Stomach (tissue), 9 donors: ENCODE data around the gene MSX1. TPM values are rescaled to one million over a fixed set of nuclear protein-coding genes. Genes with fewer than 3 reads are reported as not detected.

ENCODE experiments used
- DNase-seq, 2 donors: peaks; one replicate each; pipeline versions ENCODE4 v3.0.0 to v3.0.0-alpha.2; 2013 to 2019
- H3K27ac ChIP-seq, 5 donors: fragments of 200-600 bp in 4 of 5; sonication (generic) in 4 of 5; one replicate each; pipeline ENCODE4 v1.5.1; 2013 to 2019; ENCODE audit warnings: mild to moderate bottlenecking in 1 of 5, moderate library complexity in 1 of 5
- H3K27me3 ChIP-seq, 3 donors: fragments of 200-600 bp; sonication (generic); one replicate each; pipeline ENCODE4 v1.5.1; 2017 to 2019; ENCODE audit warnings: mixed run types in 1 of 3
- H3K36me3 ChIP-seq, 4 donors: fragments of 200-600 bp; sonication (generic); 1 replicate in 3 of 4; 2 replicates in 1 of 4; pipeline ENCODE4 v1.5.1; 2016 to 2019
- H3K4me1 ChIP-seq, 4 donors: fragments of 200-600 bp; sonication (generic); one replicate each; pipeline ENCODE4 v1.5.1; 2016 to 2019
- H3K4me3 ChIP-seq, 4 donors: fragments of 200-600 bp; sonication (generic) in 3 of 4; one replicate each; pipeline ENCODE4 v1.5.1; 2016 to 2019; ENCODE audit warnings: mild to moderate bottlenecking in 1 of 4
- H3K9me3 ChIP-seq, 4 donors: fragments of 200-600 bp; sonication (generic); one replicate each; pipeline ENCODE4 v1.5.1; 2016 to 2019
- CTCF ChIP-seq, 7 experiments: fragments of 450-650 bp in 4 of 7; fragments of 200-600 bp in 3 of 7; sonication (generic) in 3 of 7; IDR thresholded peaks; one replicate each; pipeline ENCODE4 v1.5.1; 2016 to 2019; ENCODE audit warnings: antibody characterized with exemption in 7 of 7, control low read depth in 2 of 7, mild to moderate bottlenecking in 1 of 7
- EP300 ChIP-seq: sonication (generic); formaldehyde crosslinking; IDR thresholded peaks from one replicate; pipeline ENCODE4 v1.6.1; 2017; ENCODE audit warnings: antibody characterized with exemption
- POLR2A ChIP-seq, 4 donors: fragments of 450-650 bp; IDR thresholded peaks; one replicate each; pipeline ENCODE4 v1.6.1; 2016; ENCODE audit warnings: antibody characterized with exemption in 4 of 4, control low read depth in 2 of 4, mild to moderate bottlenecking in 1 of 4, moderate library complexity in 1 of 4
- POLR2AphosphoS5 ChIP-seq, 3 donors: sonication (generic); formaldehyde crosslinking; IDR thresholded peaks; one replicate each; pipeline ENCODE4 v1.6.1; 2016; ENCODE audit warnings: antibody characterized with exemption in 3 of 3
- WGBS, 5 donors: extraction: QIAGEN DNeasy Blood & Tissue Kit in 3 of 5; methylation state at CpG; one replicate each; pipeline versions ENCODE4 v1.1.5 to v1.1.7; 2013 to 2018; 5-methylcytosine and 5-hydroxymethylcytosine counted together
- intact Hi-C: fragments of 100-400 bp; cut with DNase I; formaldehyde crosslinking; loops from one replicate; pipeline ENCODE4 v1.15.1; 2023; ENCODE audit warnings: low total_unique reads
- polyA plus RNA-seq, 3 donors: library from polyadenylated mRNA; stranded (reverse); fragments of 200-250 nt; gene quantifications; one replicate each; pipeline ENCODE4 v1.2.3, GENCODE V29; 2013
- total RNA-seq, 5 donors: library from RNA; depleted of rRNA; stranded (reverse); fragments of >200 nt; gene quantifications; one replicate each; pipeline versions ENCODE4 v1.1.0 to v1.2.3, GENCODE V29; 2014 to 2016
- donor health status: healthy with polysubstance abuse.
- donor health status: Bipolar disorder and iron deficiency.
- donor health status: healthy.

Gene MSX1
- total and polyA plus RNA-seq, 8 donors: 0.55 to 6.5 (median 1.1) TPM; not detected in 3

GRCh38 chr4:4838051-4838935 lies 21.2 kb upstream of the MSX1 start:
- intact Hi-C loops: no loop called here
- TF ChIP-seq POLR2A (IDR thresholded peaks at IDR 0.05) (no peak), POLR2AphosphoS5 (IDR thresholded peaks at IDR 0.05) (no peak), CTCF (IDR thresholded peaks at IDR 0.05) (no peak), EP300 (no peak)
- H3K4me1 ChIP-seq: no peaks in the 10 kb centered on the region
- WGBS, 5 donors: 52 to 69% (median 56%) methylated on average over 12 to 13 of the region's 13 CpGs
- H3K9me3 ChIP-seq: peaks cover 0 to 14% (median 5%) of the 10 kb centered on the region in 4 donors
- DNase-seq: peak; percentile 14 to 32
- H3K27me3 ChIP-seq: peaks cover 0 to 35% (median 13%) of the 10 kb centered on the region in 3 donors
- no peak overlapping the region for H3K27ac ChIP-seq
- H3K4me3 ChIP-seq: no peak overlapping the region
- no peaks in the 10 kb centered on the region for H3K36me3 ChIP-seq

GRCh38 chr4:4838936-4839810 lies 20.3 kb upstream of the MSX1 start:
- Histone ChIP-seq H3K36me3 (no peaks in the 10 kb centered on the region), H3K4me3 (no peak overlapping the region), H3K27me3 (peaks cover 0 to 43% (median 17%) of the 10 kb centered on the region in 3 donors), H3K9me3 (peaks cover 0 to 14% (median 5%) of the 10 kb centered on the region in 4 donors), H3K4me1 (no peaks in the 10 kb centered on the region), H3K27ac (no peak overlapping the region)
- 48 to 56% (median 54%) methylated on average over 16 of the region's 16 CpGs for WGBS, 5 donors
- no peak for DNase-seq
- intact Hi-C loops: no loop called here
- no peak for TF ChIP-seq POLR2A (IDR thresholded peaks at IDR 0.05)
- no peak for TF ChIP-seq EP300

- intact Hi-C loops: loop anchor here (10.0 kb wide), 1 partner anchor 356 kb away; no protein-coding TSS in a partner anchor
- peaks cover 0 to 55% (median 22%) of the 10 kb centered on the region in 3 donors for H3K27me3 ChIP-seq
- peaks cover 0 to 14% (median 5%) of the 10 kb centered on the region in 4 donors for H3K9me3 ChIP-seq
- no peaks in the 10 kb centered on the region for H3K4me1 ChIP-seq
- H3K27ac ChIP-seq: no peak overlapping the region
- H3K36me3 ChIP-seq: no peaks in the 10 kb centered on the region
- TF ChIP-seq EP300 (no peak), POLR2AphosphoS5 (IDR thresholded peaks at IDR 0.05) (no peak), CTCF (IDR thresholded peaks at IDR 0.05) (no peak), POLR2A (IDR thresholded peaks at IDR 0.05) (no peak)
- DNase-seq: no peak
- 41 to 49% (median 43%) methylated on average over 9 of the region's 9 CpGs for WGBS, 5 donors
- H3K4me3 ChIP-seq: no peak overlapping the region
These were observed 19.1 kb upstream of the MSX1 start for GRCh38 chr4:4840351-4840750.

GRCh38 chr4:4841156-4841555 lies 18.3 kb upstream of the MSX1 start:
- no peaks in the 10 kb centered on the region for H3K4me1 ChIP-seq
- DNase-seq: no peak
- peaks cover 0 to 5% (median under 1%) of the 10 kb centered on the region in 4 donors for H3K9me3 ChIP-seq
- no peak overlapping the region for H3K4me3 ChIP-seq
- no peak for TF ChIP-seq POLR2AphosphoS5 (IDR thresholded peaks at IDR 0.05)
- no peak for TF ChIP-seq CTCF (IDR thresholded peaks at IDR 0.05)
- TF ChIP-seq POLR2A (IDR thresholded peaks at IDR 0.05): no peak
- no peak for TF ChIP-seq EP300
- peaks cover 0 to 63% (median 22%) of the 10 kb centered on the region in 3 donors for H3K27me3 ChIP-seq
- no peak overlapping the region for H3K27ac ChIP-seq
- 76 to 84% (median 83%) methylated on average over 9 of the region's 9 CpGs for WGBS, 5 donors
- intact Hi-C loops: loop anchor here (10.0 kb wide), 1 partner anchor 356 kb away; no protein-coding TSS in a partner anchor
- no peaks in the 10 kb centered on the region for H3K36me3 ChIP-seq
